Aorta (tissue), 5 donors: ENCODE results near the gene WDR45B. TPM values are rescaled to one million over a fixed set of nuclear protein-coding genes. Genes with fewer than 3 reads are reported as not detected.

Source experiments
- ATAC-seq: fragments of 200-7000 bp; cut with Tn5 transposase; one replicate; pipeline ENCODE4 v1.9.1; 2022; ENCODE audit warnings: moderate library complexity; ENCODE audit not compliant: low FRiP score
- DNase-seq, 2 donors: peaks; one replicate each; pipeline ENCODE4 v3.0.0-alpha.2; 2020
- H3K27ac ChIP-seq, 2 donors: one replicate each; pipeline ENCODE4 v1.5.1; 2013; ENCODE audit warnings: low read length in 2 of 2, mild to moderate bottlenecking in 2 of 2, moderate library complexity in 2 of 2, control low read depth in 1 of 2, inconsistent platforms in 1 of 2, low read depth in 1 of 2
- H3K27me3 ChIP-seq, 2 donors: one replicate each; pipeline ENCODE4 v1.6.1; 2013; ENCODE audit warnings: control low read depth in 1 of 2, low read length in 1 of 2, mild to moderate bottlenecking in 1 of 2, moderate library complexity in 1 of 2; ENCODE audit not compliant: insufficient read depth in 2 of 2, control insufficient read depth in 1 of 2
- H3K36me3 ChIP-seq, 2 donors: one replicate each; pipeline ENCODE4 v1.6.1; 2013; ENCODE audit warnings: control low read depth in 1 of 2, low read length in 1 of 2, mild to moderate bottlenecking in 1 of 2; ENCODE audit not compliant: insufficient read depth in 2 of 2, control insufficient read depth in 1 of 2
- H3K4me1 ChIP-seq, 2 donors: one replicate each; pipeline ENCODE4 v1.6.1; 2013; ENCODE audit warnings: low read length in 2 of 2, control low read depth in 1 of 2, mild to moderate bottlenecking in 1 of 2, moderate library complexity in 1 of 2; ENCODE audit not compliant: insufficient read depth in 2 of 2, control insufficient read depth in 1 of 2
- H3K4me3 ChIP-seq, 2 donors: one replicate each; pipeline ENCODE4 v1.5.1; 2013; ENCODE audit warnings: low read length in 2 of 2, control low read depth in 1 of 2, mild to moderate bottlenecking in 1 of 2
- H3K9me3 ChIP-seq: one replicate; pipeline ENCODE4 v1.6.1; 2013; ENCODE audit warnings: mild to moderate bottlenecking, low read length; ENCODE audit not compliant: control insufficient read depth
- WGBS, 2 donors: extraction: QIAGEN DNeasy Blood & Tissue Kit; methylation state at CpG; one replicate each; pipeline ENCODE4 v1.1.7; 2013; 5-methylcytosine and 5-hydroxymethylcytosine counted together
- intact Hi-C, 2 donors: fragments of 100-400 bp; cut with DNase I; formaldehyde crosslinking; loops; one replicate each; pipeline versions ENCODE4 v1.14.2 to v1.15.0; 2022
- polyA plus RNA-seq, 2 donors: library from polyadenylated mRNA; stranded (reverse); fragments of 200-250 nt; gene quantifications; one replicate each; pipeline ENCODE4 v1.2.3, GENCODE V29; 2013
- total RNA-seq, 2 donors: library from RNA; stranded (reverse); fragmentation: NEBNext Ultra II Directional; extraction: Animal tissue kit (Norgen Biotek cat#: 25700); gene quantifications; one replicate each; pipeline ENCODE4 v1.2.1, GENCODE V29; 2021
- donor health status: healthy with polysubstance abuse.
- donor health status: Bipolar disorder and iron deficiency.
- donor health status: DM: no; HTN: no; CAD: no.
- donor health status: DM: no; HTN: no; CAD: no.
- donor health status: DM: yes; HTN: yes; CAD: no.

The WDR45B gene
- total and polyA plus RNA-seq, 4 donors = 34.7 to 75.4 (median 57.4) TPM

DNA sequence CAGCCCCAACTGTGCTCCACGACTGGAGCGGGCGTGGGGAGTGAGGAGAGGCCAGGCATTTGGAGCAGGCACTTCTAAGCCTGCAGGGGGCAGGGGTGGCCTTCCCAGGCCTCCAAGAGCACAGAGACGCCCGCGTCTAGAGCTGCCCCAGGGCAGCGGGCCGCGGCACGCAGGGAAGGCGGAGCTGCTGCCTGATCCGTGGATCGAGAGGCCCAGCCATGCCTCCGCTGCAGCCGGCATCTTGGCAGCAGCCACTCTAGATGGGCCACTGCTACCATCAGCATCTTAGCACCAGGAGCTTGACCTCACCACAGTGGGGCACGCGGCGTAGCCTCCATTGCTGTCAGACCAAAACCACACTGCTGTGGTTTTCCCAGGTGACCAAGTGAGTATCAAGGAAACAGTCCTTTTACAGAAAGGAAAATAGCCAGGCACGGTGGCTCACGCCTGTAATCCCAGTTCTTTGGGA lies 20.4 kb upstream of the WDR45B start:
- peak; percentile 78 to 81 for DNase-seq
- H3K27me3 ChIP-seq = no peaks in the 10 kb centered on the region
- H3K4me3 ChIP-seq = no peak overlapping the region
- H3K27ac ChIP-seq = no peak overlapping the region
- H3K36me3 ChIP-seq = no peaks in the 10 kb centered on the region
- intact Hi-C loops = loop anchor here in 1 of 2 donors (2.0 kb wide), 1 partner anchor 106 kb away; no protein-coding TSS in a partner anchor
- WGBS, 2 donors = 50 to 51% methylated on average over 20 of the region's 20 CpGs
- H3K9me3 ChIP-seq = no peaks in the 10 kb centered on the region
- ATAC-seq = peak; percentile 46
- no peaks in the 10 kb centered on the region for H3K4me1 ChIP-seq

DNA sequence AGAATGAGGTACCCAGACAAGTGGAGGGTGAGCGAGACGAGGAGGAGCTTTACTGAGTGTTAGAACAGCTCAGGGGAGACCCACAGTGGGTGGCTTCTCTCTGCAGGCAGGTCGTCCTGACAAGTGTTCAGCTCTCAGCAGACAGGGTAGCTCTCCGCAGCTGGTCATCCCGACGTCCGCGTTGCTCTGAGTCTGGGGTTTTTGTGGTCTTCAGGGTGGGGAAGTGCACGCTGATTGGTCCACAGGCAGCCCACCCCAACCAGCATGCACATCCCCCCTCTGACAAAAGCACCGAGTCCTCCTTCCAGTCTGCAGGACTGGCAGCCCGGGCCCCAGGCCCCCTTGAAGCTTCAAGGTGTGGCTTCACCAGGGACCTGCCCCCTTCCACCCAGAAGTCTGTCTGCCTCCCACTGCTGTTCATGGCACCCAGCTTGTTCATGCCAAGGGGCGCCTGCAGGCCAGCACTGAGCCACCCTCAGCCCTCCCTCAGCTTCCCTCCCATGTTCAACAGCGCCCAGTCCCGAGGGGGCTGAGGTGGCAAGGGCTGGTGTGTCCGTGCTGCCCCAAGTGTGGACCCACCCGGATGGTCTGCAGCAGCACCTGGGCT lies 19.9 kb upstream of the WDR45B start:
- Histone ChIP-seq H3K9me3 (no peaks in the 10 kb centered on the region), H3K4me3 (no peak overlapping the region), H3K4me1 (no peaks in the 10 kb centered on the region), H3K27me3 (no peaks in the 10 kb centered on the region), H3K36me3 (no peaks in the 10 kb centered on the region), H3K27ac (no peak overlapping the region)
- 77% methylated on average over 16 of the region's 16 CpGs for WGBS, 2 donors
- DNase-seq (peak in 1 of 2 donors; percentile 43), ATAC-seq (peak; percentile 16)
- intact Hi-C loops = loop anchor here in 1 of 2 donors (2.0 kb wide), 1 partner anchor 107 kb away; no protein-coding TSS in a partner anchor

- H3K4me3 ChIP-seq = no peak overlapping the region
- 88% methylated on average over 15 of the region's 15 CpGs for WGBS, 2 donors
- H3K4me1 ChIP-seq = no peaks in the 10 kb centered on the region
- intact Hi-C loops = no loop called here
- peak in 1 of 2 donors; percentile 57 for DNase-seq
- no peaks in the 10 kb centered on the region for H3K27me3 ChIP-seq
- H3K9me3 ChIP-seq = no peaks in the 10 kb centered on the region
- no peaks in the 10 kb centered on the region for H3K36me3 ChIP-seq
- no peak for ATAC-seq
- no peak overlapping the region for H3K27ac ChIP-seq
These were observed 19.4 kb upstream of the WDR45B start for GRCh38 chr17:82667668-82668000.

GRCh38 chr17:82666931-82667667 lies 18.9 kb upstream of the WDR45B start:
- Histone ChIP-seq H3K27ac (no peak overlapping the region), H3K27me3 (no peaks in the 10 kb centered on the region), H3K9me3 (no peaks in the 10 kb centered on the region), H3K4me3 (no peak overlapping the region), H3K4me1 (no peaks in the 10 kb centered on the region), H3K36me3 (no peaks in the 10 kb centered on the region)
- 91 to 92% methylated on average over 26 to 28 of the region's 28 CpGs for WGBS, 2 donors
- peak in 1 of 2 donors; percentile 67 for DNase-seq
- ATAC-seq = no peak
- intact Hi-C loops = no loop called here

DNA sequence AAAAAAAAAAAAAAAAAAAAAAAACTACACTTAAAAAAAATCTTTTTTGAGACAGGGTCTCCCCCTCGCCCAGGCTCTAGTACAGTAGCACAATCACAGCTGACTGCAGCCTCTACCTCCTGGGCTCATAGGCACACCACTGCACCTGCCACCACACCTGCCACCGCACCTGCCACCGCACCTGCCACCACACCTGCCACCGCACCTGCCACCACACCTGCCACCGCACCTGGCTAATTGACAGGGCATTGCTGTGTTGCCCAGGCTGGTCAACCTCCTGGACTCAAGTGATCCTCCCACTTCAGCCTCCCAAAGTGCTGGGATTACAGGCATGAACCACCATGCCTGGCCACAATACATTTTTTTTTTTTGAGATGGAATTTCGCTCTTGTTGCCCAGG lies 17.6 kb upstream of the WDR45B start:
- 88 to 92% methylated on average over 6 of the region's 6 CpGs for WGBS, 2 donors
- intact Hi-C loops = no loop called here
- no peak for ATAC-seq

DNA sequence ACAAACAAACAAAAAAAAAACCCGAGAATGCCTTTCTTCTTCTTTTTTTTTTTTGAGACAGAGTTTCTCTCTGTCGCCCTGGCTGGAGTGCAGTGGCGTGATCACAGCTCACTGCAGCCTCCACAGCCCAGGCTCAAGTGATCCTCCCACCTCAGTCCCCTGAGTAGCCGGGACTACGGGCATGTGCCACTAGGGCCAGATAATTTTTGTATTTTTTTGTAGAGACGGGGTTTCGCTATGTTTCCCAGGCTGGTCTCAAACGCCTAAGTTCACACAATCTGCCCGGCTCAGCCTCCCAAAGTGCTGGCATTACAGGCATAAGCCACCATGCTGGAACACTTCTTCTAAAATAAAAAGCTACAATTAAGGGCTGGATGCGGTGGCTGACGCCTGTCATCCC lies 17.0 kb upstream of the WDR45B start:
- ATAC-seq (no peak), DNase-seq (peak in 1 of 2 donors; percentile 34)
- Histone ChIP-seq H3K27me3 (no peaks in the 10 kb centered on the region), H3K4me1 (no peaks in the 10 kb centered on the region), H3K9me3 (no peaks in the 10 kb centered on the region), H3K4me3 (no peak overlapping the region), H3K36me3 (no peaks in the 10 kb centered on the region), H3K27ac (no peak overlapping the region)
- WGBS, 2 donors = 87% methylated on average over 11 of the region's 11 CpGs
- intact Hi-C loops = no loop called here

More for the DNA sequence above, 17.6 kb upstream of the WDR45B start:
- Histone ChIP-seq H3K36me3 (no peaks in the 10 kb centered on the region), H3K27ac (no peak overlapping the region), H3K27me3 (no peaks in the 10 kb centered on the region), H3K9me3 (no peaks in the 10 kb centered on the region), H3K4me3 (no peak overlapping the region), H3K4me1 (no peaks in the 10 kb centered on the region)
- DNase-seq = peak in 1 of 2 donors; percentile 34

DNA sequence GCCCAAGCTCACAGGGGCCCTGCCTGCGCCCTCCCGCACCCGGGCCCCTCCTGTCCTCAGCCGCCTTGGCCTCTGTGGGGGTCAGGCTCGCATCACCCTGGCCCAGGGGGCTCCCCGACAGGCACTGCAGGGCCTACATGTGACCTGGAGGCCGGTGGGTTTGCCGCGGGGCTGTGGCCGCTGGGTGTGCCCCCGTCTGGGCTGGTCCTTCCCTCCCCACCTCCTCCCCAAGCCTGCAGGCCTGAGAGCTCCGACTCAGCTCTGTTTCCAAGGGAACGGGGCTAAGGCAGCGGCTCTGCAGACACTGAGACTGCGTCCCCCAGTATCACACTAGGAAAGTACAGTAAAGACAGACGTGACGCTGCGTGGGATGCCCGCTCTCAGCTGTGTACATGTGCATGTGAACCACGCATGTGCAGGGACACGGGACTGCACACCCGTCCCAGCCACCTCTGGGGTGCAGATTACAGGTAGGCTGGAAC lies 16.5 kb upstream of the WDR45B start:
- H3K27ac ChIP-seq = no peak overlapping the region
- no peaks in the 10 kb centered on the region for H3K36me3 ChIP-seq
- H3K4me1 ChIP-seq = no peaks in the 10 kb centered on the region
- peak in 1 of 2 donors; percentile 63 for DNase-seq
- H3K4me3 ChIP-seq = no peak overlapping the region
- ATAC-seq = no peak
- H3K9me3 ChIP-seq = no peaks in the 10 kb centered on the region
- no peaks in the 10 kb centered on the region for H3K27me3 ChIP-seq
- intact Hi-C loops = no loop called here
- 83 to 84% methylated on average over 22 of the region's 22 CpGs for WGBS, 2 donors

- peak in 1 of 2 donors; percentile 77 for DNase-seq
- H3K36me3 ChIP-seq = no peaks in the 10 kb centered on the region
- H3K4me3 ChIP-seq = no peak overlapping the region
- 89 to 91% methylated on average over 17 of the region's 17 CpGs for WGBS, 2 donors
- no peaks in the 10 kb centered on the region for H3K27me3 ChIP-seq
- ATAC-seq = no peak
- no peak overlapping the region for H3K27ac ChIP-seq
- H3K4me1 ChIP-seq = no peaks in the 10 kb centered on the region
- H3K9me3 ChIP-seq = no peaks in the 10 kb centered on the region
- intact Hi-C loops = no loop called here
These were observed 16.0 kb upstream of the WDR45B start for GRCh38 chr17:82664276-82664575.
